Cardiac fibroblast (primary cell): Measurements from ENCODE around the gene HS2ST1.
"Not testable (repeated sequence)": the region's sequence is repeated elsewhere in the genome, so short reads cannot be mapped to it uniquely, and the experiment has no call there.

Experiments used
- DNase-seq, 2 donors: peaks; one replicate each; pipeline versions ENCODE4 v3.0.0 to v3.0.0-alpha.2; 2010; ENCODE audit warnings: low read depth in 2 of 2
- H3K4me3 ChIP-seq, 2 donors: replicated peaks in 1 of 2; 1 replicate in 1 of 2; 2 replicates in 1 of 2; pipeline ENCODE4 v1.5.1; 2011; ENCODE audit warnings: low read depth in 2 of 2, low read length in 2 of 2, mild to moderate bottlenecking in 2 of 2, moderate library complexity in 1 of 2
- CTCF ChIP-seq: IDR thresholded peaks from one replicate; pipeline ENCODE4 v1.5.1; 2011; ENCODE audit warnings: low read depth, mild to moderate bottlenecking, low read length, inconsistent platforms

Gene HS2ST1

DNA sequence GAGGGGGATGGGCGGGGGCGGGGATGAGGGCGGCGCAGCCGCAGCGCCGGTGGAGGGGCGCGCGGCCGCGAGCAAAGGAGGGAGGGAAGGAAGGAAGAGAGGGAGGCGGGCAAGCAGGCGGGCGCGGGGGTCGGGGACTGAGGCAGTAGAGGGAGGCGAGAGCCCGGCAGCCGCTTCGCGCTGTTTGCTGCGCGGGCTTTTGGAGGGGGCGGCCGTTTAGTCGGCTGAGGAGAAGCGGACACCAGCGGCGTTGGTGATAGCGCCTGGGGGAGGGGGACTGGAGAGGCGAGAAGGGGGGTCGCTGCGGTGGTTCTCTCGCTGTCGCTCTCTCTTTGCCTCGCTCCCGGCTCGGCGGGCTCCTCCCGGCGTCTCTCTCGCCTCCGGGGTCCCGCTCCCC is at the start of gene HS2ST1:
Gene HS2ST1 (plus strand): TSS at position 35 of the 397 bp plus-strand sequence.
- peak within 1 kb of the TSS; percentile 93 to 94 for H3K4me3 ChIP-seq
- no peak for TF ChIP-seq CTCF
- DNase-seq, result no peak

- no peak for TF ChIP-seq CTCF
- DNase-seq, result no peak
- no peak overlapping the region for H3K4me3 ChIP-seq
Observed at GRCh38 chr1:86865973-86866637, 48.3 kb upstream of the HS2ST1 start.

DNA sequence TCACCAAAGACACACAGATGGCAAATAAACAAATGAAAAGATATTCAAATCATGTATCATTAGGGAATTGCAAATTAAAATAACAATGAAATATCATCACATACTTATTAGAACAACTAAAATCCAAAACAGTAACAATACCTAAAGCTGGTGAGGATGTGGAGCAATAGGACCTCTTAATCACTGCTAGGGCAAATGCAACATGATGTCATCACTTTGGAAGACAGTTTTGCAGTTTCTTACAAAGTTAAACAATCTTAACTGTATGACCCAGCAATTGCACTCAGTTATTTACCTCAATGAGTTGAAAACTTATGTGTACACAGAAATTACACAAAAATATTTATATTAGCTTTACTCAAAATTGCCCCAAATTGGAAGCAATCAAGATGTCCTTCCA is 47.8 kb upstream of the HS2ST1 start:
- no peak overlapping the region for H3K4me3 ChIP-seq
- TF ChIP-seq CTCF, result no peak
- DNase-seq, result peak; percentile 63 to 85

DNA sequence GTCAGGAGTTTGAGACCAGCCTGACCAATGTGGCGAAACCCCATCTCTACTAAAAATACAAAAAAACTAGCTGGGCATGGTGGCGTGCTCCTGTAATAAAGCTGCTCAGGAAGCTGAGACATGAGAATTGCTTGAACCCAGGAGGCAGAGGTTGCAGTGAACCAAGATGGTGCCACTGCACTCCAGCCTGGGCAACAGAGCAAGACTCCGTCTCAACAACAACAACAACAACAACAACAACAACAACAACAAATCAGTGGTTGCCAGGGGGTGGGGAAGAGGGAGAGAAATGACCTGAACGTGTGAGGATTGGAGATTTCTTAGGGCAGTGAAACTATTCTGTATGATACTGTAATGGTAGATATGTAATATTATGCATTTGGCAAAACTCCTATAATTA is 47.2 kb upstream of the HS2ST1 start:
- DNase-seq, result not testable (repeated sequence)

GRCh38 chr1:86868477-86868876 is 46.0 kb upstream of the HS2ST1 start:
- DNase-seq, result peak; percentile 24 to 52
- H3K4me3 ChIP-seq, result no peak overlapping the region
- no peak for TF ChIP-seq CTCF

More for the DNA sequence above, 47.2 kb upstream of the HS2ST1 start:
- not testable (repeated sequence) for H3K4me3 ChIP-seq

DNA sequence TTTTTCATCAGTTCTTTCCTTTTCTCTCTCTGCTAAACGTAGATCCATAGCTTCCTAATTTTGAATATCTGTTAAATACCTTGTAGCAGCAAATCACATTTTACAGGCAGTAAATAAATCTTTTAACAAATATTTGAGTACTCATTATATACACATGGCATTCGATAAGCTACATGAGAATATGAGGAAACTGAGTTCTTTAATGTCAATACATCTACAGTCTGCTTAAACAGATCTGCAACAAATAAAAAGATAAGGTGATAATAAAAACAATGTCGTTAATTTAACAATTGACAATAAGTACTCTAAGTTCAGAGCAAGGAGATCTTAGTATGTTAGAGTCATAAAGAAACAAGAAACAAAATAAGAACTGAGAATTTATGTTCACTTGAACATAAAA is 43.4 kb upstream of the HS2ST1 start:
- no peak overlapping the region for H3K4me3 ChIP-seq
- no peak for DNase-seq
- no peak for TF ChIP-seq CTCF

GRCh38 chr1:86872086-86872485 is 42.3 kb upstream of the HS2ST1 start:
- no peak overlapping the region for H3K4me3 ChIP-seq
- DNase-seq, result peak; percentile 9 to 45
- TF ChIP-seq CTCF, result no peak
